ENCODE measurements around the gene RPRM. TPM values are rescaled to one million over a fixed set of nuclear protein-coding genes. Genes with fewer than 3 reads are reported as not detected.

RPRM gene
- total RNA-seq, 4 donors from 2014 or later: 2.0 to 3.2 TPM; not detected in 2

DNA sequence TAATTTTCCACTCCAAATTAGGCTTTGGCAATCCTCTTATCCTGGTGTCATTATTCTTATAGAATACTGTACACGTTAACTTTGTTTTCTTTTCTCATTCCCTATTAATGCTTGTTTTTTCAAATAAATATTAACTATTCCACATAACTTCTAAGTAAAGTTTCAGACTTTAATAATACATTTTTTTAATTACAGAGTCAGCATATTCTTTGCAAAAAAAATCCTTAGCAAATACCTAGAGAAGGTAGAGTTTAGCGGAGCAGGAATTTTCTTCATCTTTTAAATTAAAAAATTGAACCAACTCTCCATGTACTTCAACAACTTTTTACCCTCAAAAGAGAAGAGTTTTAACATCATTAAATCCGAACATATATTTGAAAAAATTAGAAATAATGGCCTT lies 45.2 kb downstream of the RPRM start:
- intact Hi-C loops (cut with DNase I; ENCODE audit: low total_unique reads) (no loop called here), in situ Hi-C loops (cut with MboI; ENCODE audit: low pct_ligation_motif_present in 1 of 4, low pct_unique_long_range_greater_than_20kb in 1 of 4, low sequenced_read_pairs in 3 of 4) (no loop called here)
- H3K27me3 ChIP-seq: no peaks in the 10 kb centered on the region
- DNase-seq: no peak
- no peak for TF ChIP-seq POLR2A (IDR thresholded peaks at IDR 0.05)
- TF ChIP-seq, protein P1, sequence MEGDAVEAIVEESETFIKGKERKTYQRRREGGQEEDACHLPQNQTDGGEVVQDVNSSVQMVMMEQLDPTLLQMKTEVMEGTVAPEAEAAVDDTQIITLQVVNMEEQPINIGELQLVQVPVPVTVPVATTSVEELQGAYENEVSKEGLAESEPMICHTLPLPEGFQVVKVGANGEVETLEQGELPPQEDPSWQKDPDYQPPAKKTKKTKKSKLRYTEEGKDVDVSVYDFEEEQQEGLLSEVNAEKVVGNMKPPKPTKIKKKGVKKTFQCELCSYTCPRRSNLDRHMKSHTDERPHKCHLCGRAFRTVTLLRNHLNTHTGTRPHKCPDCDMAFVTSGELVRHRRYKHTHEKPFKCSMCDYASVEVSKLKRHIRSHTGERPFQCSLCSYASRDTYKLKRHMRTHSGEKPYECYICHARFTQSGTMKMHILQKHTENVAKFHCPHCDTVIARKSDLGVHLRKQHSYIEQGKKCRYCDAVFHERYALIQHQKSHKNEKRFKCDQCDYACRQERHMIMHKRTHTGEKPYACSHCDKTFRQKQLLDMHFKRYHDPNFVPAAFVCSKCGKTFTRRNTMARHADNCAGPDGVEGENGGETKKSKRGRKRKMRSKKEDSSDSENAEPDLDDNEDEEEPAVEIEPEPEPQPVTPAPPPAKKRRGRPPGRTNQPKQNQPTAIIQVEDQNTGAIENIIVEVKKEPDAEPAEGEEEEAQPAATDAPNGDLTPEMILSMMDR (IDR thresholded peaks at IDR 0.05): no peak
- TF ChIP-seq POLR2AphosphoS5 (IDR thresholded peaks at IDR 0.05): no peak
- TF ChIP-seq EP300 (IDR thresholded peaks at IDR 0.05; ENCODE audit: low read depth): no peak
- H3K4me3 ChIP-seq: no peak overlapping the region
- no peaks in the 10 kb centered on the region for H3K4me1 ChIP-seq
- H3K36me3 ChIP-seq: no peaks in the 10 kb centered on the region
- WGBS, 2 donors (ENCODE audit: low coverage in 1 of 2): 74 to 82% methylated on average over 3 of the region's 3 CpGs
- H3K27ac ChIP-seq: no peak overlapping the region
- no peaks in the 10 kb centered on the region for H3K9me3 ChIP-seq

DNA sequence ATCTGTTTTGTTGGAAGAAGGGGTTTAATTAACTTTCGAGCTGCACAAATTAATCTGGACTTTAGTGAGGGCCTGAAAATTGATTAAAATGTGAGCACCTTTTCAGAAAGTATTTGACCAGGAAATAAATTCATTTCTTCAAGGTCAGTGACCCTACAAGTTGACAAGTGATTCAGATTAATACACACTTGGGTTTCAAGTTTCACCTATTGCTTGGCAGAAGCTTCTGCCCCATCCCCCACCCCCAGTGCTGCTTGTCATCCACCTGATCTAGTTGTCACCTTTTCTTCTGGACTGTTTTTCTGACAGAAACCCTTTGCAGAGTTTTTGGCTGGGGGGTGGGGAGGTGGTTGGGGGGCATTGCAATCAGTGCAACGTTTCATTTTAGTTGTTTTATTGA lies 46.2 kb downstream of the RPRM start:
- no peak overlapping the region for H3K27ac ChIP-seq
- TF ChIP-seq EP300 (IDR thresholded peaks at IDR 0.05; ENCODE audit: low read depth) (no peak), POLR2AphosphoS5 (IDR thresholded peaks at IDR 0.05) (no peak), POLR2A (IDR thresholded peaks at IDR 0.05) (no peak)
- TF ChIP-seq, protein P1 (IDR thresholded peaks at IDR 0.05): no peak
- intact Hi-C loops (cut with DNase I; ENCODE audit: low total_unique reads): no loop called here
- in situ Hi-C loops (cut with MboI; ENCODE audit: low pct_ligation_motif_present in 1 of 4, low pct_unique_long_range_greater_than_20kb in 1 of 4, low sequenced_read_pairs in 3 of 4): no loop called here
- H3K36me3 ChIP-seq: no peaks in the 10 kb centered on the region
- no peak for DNase-seq
- H3K4me1 ChIP-seq: no peaks in the 10 kb centered on the region
- no peak overlapping the region for H3K4me3 ChIP-seq
- 49 to 53% methylated on average over 2 of the region's 2 CpGs for WGBS, 2 donors (ENCODE audit: low coverage in 1 of 2)
- no peaks in the 10 kb centered on the region for H3K27me3 ChIP-seq
- no peaks in the 10 kb centered on the region for H3K9me3 ChIP-seq

DNA sequence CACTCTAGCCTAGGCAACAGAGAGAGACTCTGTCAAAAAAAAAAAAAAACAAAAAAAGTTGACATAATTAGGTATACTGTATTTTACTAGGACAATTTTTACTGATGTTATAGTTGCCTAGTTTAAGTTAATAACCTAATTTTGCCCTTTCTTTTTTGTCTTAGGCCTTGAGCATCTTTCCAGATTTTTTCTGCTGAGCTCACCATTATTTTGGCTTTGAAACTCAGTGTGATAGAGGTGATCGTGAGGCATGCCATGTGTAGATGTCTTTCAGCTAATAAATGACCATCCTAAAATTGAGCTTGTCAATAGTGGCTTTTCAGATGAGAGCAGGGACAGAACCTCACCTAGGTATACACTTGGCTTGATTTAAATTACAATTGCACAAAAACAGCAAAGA lies 47.4 kb downstream of the RPRM start:
- in situ Hi-C loops (cut with MboI; ENCODE audit: low pct_ligation_motif_present in 1 of 4, low pct_unique_long_range_greater_than_20kb in 1 of 4, low sequenced_read_pairs in 3 of 4): no loop called here
- H3K36me3 ChIP-seq: no peaks in the 10 kb centered on the region

More for the DNA sequence above, 47.4 kb downstream of the RPRM start:
- Histone ChIP-seq H3K27ac (no peak overlapping the region), H3K4me1 (no peaks in the 10 kb centered on the region), H3K9me3 (no peaks in the 10 kb centered on the region), H3K27me3 (no peaks in the 10 kb centered on the region), H3K4me3 (no peak overlapping the region)
- TF ChIP-seq POLR2AphosphoS5 (IDR thresholded peaks at IDR 0.05) (no peak), POLR2A (IDR thresholded peaks at IDR 0.05) (no peak)
- TF ChIP-seq, protein P1 (IDR thresholded peaks at IDR 0.05): no peak
- DNase-seq: no peak
- 76 to 78% methylated on average over 1 of the region's 1 CpG for WGBS, 2 donors (ENCODE audit: low coverage in 1 of 2)
- intact Hi-C loops (cut with DNase I; ENCODE audit: low total_unique reads): no loop called here

Small RNA genes lying within 50 kb of the gene (small RNA-seq; reads per million reads assigned to genes)
- 0 reads per million in 4 donors for gene RF00275
